MM.1S (cell line): ENCODE measurements around the gene PDE1C.

Source experiments
- CTCF ChIP-seq: fragments of 300-600 bp; sonication (generic); IDR thresholded peaks from 2 replicates; pipeline ENCODE4 v1.5.1; 2016; ENCODE audit warnings: antibody characterized with exemption, low read length, mixed read lengths
- EZH2phosphoT487 ChIP-seq: fragments of 300-600 bp; sonication (generic); IDR thresholded peaks from 2 replicates; pipeline ENCODE4 v1.6.1; 2018; ENCODE audit warnings: antibody characterized with exemption, low read length

GRCh38 chr7:32015133-32015532 is 55.1 kb downstream of the PDE1C start:
- no peak for TF ChIP-seq EZH2phosphoT487
- TF ChIP-seq CTCF: no peak
